Natural killer cell (primary cell): ENCODE results near the gene UAP1L1. TPM values are rescaled to one million over a fixed set of nuclear protein-coding genes. Genes with fewer than 3 reads are reported as not detected.

Experiments used
- ATAC-seq, 3 donors: fragments of 150-1000 bp in 2 of 3; fragments of 200-7000 bp in 1 of 3; cut with Tn5 transposase; 1 replicate in 1 of 3; 2 replicates in 2 of 3; pipeline ENCODE4 v1.10.0; 2021; ENCODE audit warnings: mild to moderate bottlenecking in 2 of 3, moderate library complexity in 2 of 3
- DNase-seq, 2 donors: peaks; one replicate each; pipeline versions ENCODE4 v3.0.0 to v3.0.0-alpha.2; 2013 to 2021; ENCODE audit warnings: mixed read lengths in 1 of 2
- H3K27ac ChIP-seq: one replicate; pipeline ENCODE4 v1.5.1; 2013; ENCODE audit warnings: mild to moderate bottlenecking, low read length
- H3K27me3 ChIP-seq: one replicate; pipeline ENCODE4 v1.6.1; 2013; ENCODE audit warnings: low read length; ENCODE audit not compliant: control insufficient read depth, insufficient read depth
- H3K36me3 ChIP-seq: one replicate; pipeline ENCODE4 v1.6.1; 2013; ENCODE audit warnings: low read length; ENCODE audit not compliant: control insufficient read depth, insufficient read depth
- H3K4me1 ChIP-seq: one replicate; pipeline ENCODE4 v1.6.1; 2013; ENCODE audit warnings: low read length; ENCODE audit not compliant: control insufficient read depth, insufficient read depth
- H3K4me3 ChIP-seq: one replicate; pipeline ENCODE4 v1.5.1; 2013; ENCODE audit warnings: low read length
- H3K9me3 ChIP-seq: one replicate; pipeline ENCODE4 v1.6.1; 2013; ENCODE audit warnings: low read length; ENCODE audit not compliant: control insufficient read depth, insufficient read depth
- H3K27ac Mint-ChIP-seq, 2 donors: one replicate each; pipeline ENCODE4 v1.8.0; 2022; ENCODE audit warnings: mild to moderate bottlenecking in 2 of 2, mixed read lengths in 2 of 2, moderate library complexity in 1 of 2
- H3K27me3 Mint-ChIP-seq, 2 donors: one replicate each; pipeline ENCODE4 v1.8.0; 2022; ENCODE audit warnings: low read depth in 2 of 2, mixed read lengths in 2 of 2
- H3K36me3 Mint-ChIP-seq: one replicate; pipeline ENCODE4 v1.8.0; 2022; ENCODE audit warnings: mixed read lengths
- H3K4me1 Mint-ChIP-seq, 2 donors: one replicate each; pipeline ENCODE4 v1.8.0; 2022; ENCODE audit warnings: mixed read lengths in 2 of 2
- H3K4me3 Mint-ChIP-seq: one replicate; pipeline ENCODE4 v1.8.0; 2022; ENCODE audit warnings: mild to moderate bottlenecking, moderate library complexity, mixed read lengths
- H3K9me3 Mint-ChIP-seq, 2 donors: one replicate each; pipeline ENCODE4 v1.8.0; 2022; ENCODE audit warnings: mixed read lengths in 2 of 2
- WGBS: methylation state at CpG from one replicate; pipeline ENCODE4 v1.1.7; 2013; ENCODE audit warnings: missing lambda C conversion rate; ENCODE audit not compliant: insufficient coverage; 5-methylcytosine and 5-hydroxymethylcytosine counted together
- intact Hi-C: fragments of 100-400 bp; cut with micrococcal nuclease; formaldehyde crosslinking; loops from one replicate; pipeline ENCODE4 v1.14.2; 2022
- total RNA-seq, 4 donors: library from RNA; stranded (reverse); fragments of 120-200 nt in 1 of 4; gene quantifications; one replicate each; pipeline versions ENCODE4 v1.2.3 to v1.2.4, GENCODE V29; 2013 to 2022
- TF ChIP-seq, protein P1 (sequence below): fragments of 200-600 bp; IDR thresholded peaks from one replicate; pipeline ENCODE4 v1.8.0; 2022; ENCODE audit warnings: antibody characterized with exemption

UAP1L1 gene
- total RNA-seq, 3 donors from 2014 or later (not counting 1 experiment from before 2014, with no cell fraction given) = 10.5 to 25.8 (median 19.3) TPM

GRCh38 chr9:137106662-137107250, 29.4 kb downstream of the UAP1L1 start:
- Mint-ChIP-seq H3K27me3 (no peaks in the 10 kb centered on the region), H3K4me3 (no peak overlapping the region), H3K9me3 (no peaks in the 10 kb centered on the region), H3K27ac (no peak overlapping the region), H3K4me1 (no peaks in the 10 kb centered on the region), H3K36me3 (no peaks in the 10 kb centered on the region)
- Histone ChIP-seq H3K9me3 (no peaks in the 10 kb centered on the region), H3K4me3 (no peak overlapping the region), H3K4me1 (no peaks in the 10 kb centered on the region), H3K27me3 (no peaks in the 10 kb centered on the region), H3K27ac (no peak overlapping the region), H3K36me3 (peaks cover 80% of the 10 kb centered on the region)
- 96% methylated on average over 27 of the region's 27 CpGs for WGBS
- ATAC-seq (no peak), DNase-seq (no peak)
- TF ChIP-seq, protein P1, sequence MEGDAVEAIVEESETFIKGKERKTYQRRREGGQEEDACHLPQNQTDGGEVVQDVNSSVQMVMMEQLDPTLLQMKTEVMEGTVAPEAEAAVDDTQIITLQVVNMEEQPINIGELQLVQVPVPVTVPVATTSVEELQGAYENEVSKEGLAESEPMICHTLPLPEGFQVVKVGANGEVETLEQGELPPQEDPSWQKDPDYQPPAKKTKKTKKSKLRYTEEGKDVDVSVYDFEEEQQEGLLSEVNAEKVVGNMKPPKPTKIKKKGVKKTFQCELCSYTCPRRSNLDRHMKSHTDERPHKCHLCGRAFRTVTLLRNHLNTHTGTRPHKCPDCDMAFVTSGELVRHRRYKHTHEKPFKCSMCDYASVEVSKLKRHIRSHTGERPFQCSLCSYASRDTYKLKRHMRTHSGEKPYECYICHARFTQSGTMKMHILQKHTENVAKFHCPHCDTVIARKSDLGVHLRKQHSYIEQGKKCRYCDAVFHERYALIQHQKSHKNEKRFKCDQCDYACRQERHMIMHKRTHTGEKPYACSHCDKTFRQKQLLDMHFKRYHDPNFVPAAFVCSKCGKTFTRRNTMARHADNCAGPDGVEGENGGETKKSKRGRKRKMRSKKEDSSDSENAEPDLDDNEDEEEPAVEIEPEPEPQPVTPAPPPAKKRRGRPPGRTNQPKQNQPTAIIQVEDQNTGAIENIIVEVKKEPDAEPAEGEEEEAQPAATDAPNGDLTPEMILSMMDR = no peak
- intact Hi-C loops = no loop called here

- DNase-seq = no peak
- Histone ChIP-seq H3K27me3 (no peaks in the 10 kb centered on the region), H3K27ac (no peak overlapping the region), H3K4me3 (no peak overlapping the region), H3K9me3 (no peaks in the 10 kb centered on the region), H3K4me1 (no peaks in the 10 kb centered on the region), H3K36me3 (peaks cover 78% of the 10 kb centered on the region)
- no peak overlapping the region for H3K4me3 Mint-ChIP-seq
- H3K27ac Mint-ChIP-seq = no peak overlapping the region
- no peaks in the 10 kb centered on the region for H3K4me1 Mint-ChIP-seq
- no peaks in the 10 kb centered on the region for H3K36me3 Mint-ChIP-seq
- H3K27me3 Mint-ChIP-seq = no peaks in the 10 kb centered on the region
- no peaks in the 10 kb centered on the region for H3K9me3 Mint-ChIP-seq
- intact Hi-C loops = no loop called here
- WGBS = 95% methylated on average over 27 of the region's 27 CpGs
- TF ChIP-seq, protein P1 = no peak
- no peak for ATAC-seq
Measured at GRCh38 chr9:137107312-137107921, 30.1 kb downstream of the UAP1L1 start.

DNA sequence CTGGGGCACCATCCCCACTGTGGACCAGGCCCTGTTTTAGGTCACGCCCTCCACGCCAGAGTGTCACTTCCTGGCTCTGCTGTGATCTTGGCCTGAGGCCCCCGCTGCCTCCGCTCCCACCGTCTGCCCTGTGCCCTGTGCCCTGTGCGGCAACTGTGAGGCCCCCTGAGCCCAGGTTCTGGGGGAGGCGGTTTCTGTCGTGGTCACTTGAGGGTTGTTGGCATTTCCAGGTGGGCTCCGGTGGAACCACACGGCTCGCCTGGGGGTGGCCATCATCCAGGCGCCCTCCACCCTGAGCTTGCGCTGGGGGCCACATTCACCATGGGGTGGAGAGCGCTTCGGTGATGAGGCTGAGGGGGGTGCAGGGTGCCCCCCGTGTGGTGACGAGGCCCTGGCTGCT, 30.7 kb downstream of the UAP1L1 start:
- H3K4me1 ChIP-seq = peaks cover 4% of the 10 kb centered on the region
- WGBS = 96% methylated on average over 17 of the region's 17 CpGs
- Mint-ChIP-seq H3K36me3 (no peaks in the 10 kb centered on the region), H3K9me3 (no peaks in the 10 kb centered on the region), H3K4me1 (no peaks in the 10 kb centered on the region), H3K27me3 (no peaks in the 10 kb centered on the region), H3K27ac (no peak overlapping the region), H3K4me3 (no peak overlapping the region)
- H3K27ac ChIP-seq = no peak overlapping the region
- DNase-seq (no peak), ATAC-seq (no peak)
- intact Hi-C loops = loop anchor here (2.0 kb wide), 1 partner anchor 43 kb away; no protein-coding TSS in a partner anchor
- H3K9me3 ChIP-seq = no peaks in the 10 kb centered on the region
- H3K36me3 ChIP-seq = peaks cover 75% of the 10 kb centered on the region
- no peak overlapping the region for H3K4me3 ChIP-seq
- H3K27me3 ChIP-seq = no peaks in the 10 kb centered on the region
- TF ChIP-seq, protein P1 = no peak
